Nephron progenitor cell (in vitro differentiated cells): Measurements from ENCODE around the gene KIRREL3.

Experiments
- DNase-seq: peaks from one replicate; pipeline ENCODE4 v3.0.0; 2021
- H3K27ac Mint-ChIP-seq: 2 replicates; pipeline ENCODE4 v1.8.0; 2021; ENCODE audit warnings: mild to moderate bottlenecking, moderate library complexity, mixed read lengths
- H3K27me3 Mint-ChIP-seq: 2 replicates; pipeline ENCODE4 v1.8.0; 2021; ENCODE audit warnings: mild to moderate bottlenecking, low read depth, mixed read lengths; ENCODE audit not compliant: poor library complexity
- H3K36me3 Mint-ChIP-seq: 2 replicates; pipeline ENCODE4 v1.8.0; 2021; ENCODE audit warnings: low read depth, mixed read lengths
- H3K4me1 Mint-ChIP-seq: 2 replicates; pipeline ENCODE4 v1.8.0; 2021; ENCODE audit warnings: mixed read lengths
- H3K4me3 Mint-ChIP-seq: 2 replicates; pipeline ENCODE4 v1.8.0; 2021; ENCODE audit warnings: mild to moderate bottlenecking, moderate library complexity, mixed read lengths
- H3K9me3 Mint-ChIP-seq: 2 replicates; pipeline ENCODE4 v1.8.0; 2021; ENCODE audit warnings: mild to moderate bottlenecking, moderate library complexity, mixed read lengths
- TF ChIP-seq, protein P1 (sequence below): fragments of 200-600 bp; sonication (generic); IDR thresholded peaks from 2 replicates; pipeline ENCODE4 v1.5.0; 2021; ENCODE audit warnings: antibody characterized with exemption

KIRREL3 gene

GRCh38 chr11:126527651-126528050 lies 472.9 kb downstream of the KIRREL3 start:
- peaks cover 24% of the 10 kb centered on the region for H3K4me1 Mint-ChIP-seq
- H3K9me3 Mint-ChIP-seq, result no peaks in the 10 kb centered on the region
- H3K27ac Mint-ChIP-seq, result no peak overlapping the region
- peaks cover 7% of the 10 kb centered on the region for H3K27me3 Mint-ChIP-seq
- no peaks in the 10 kb centered on the region for H3K36me3 Mint-ChIP-seq
- no peak for DNase-seq
- TF ChIP-seq, protein P1, sequence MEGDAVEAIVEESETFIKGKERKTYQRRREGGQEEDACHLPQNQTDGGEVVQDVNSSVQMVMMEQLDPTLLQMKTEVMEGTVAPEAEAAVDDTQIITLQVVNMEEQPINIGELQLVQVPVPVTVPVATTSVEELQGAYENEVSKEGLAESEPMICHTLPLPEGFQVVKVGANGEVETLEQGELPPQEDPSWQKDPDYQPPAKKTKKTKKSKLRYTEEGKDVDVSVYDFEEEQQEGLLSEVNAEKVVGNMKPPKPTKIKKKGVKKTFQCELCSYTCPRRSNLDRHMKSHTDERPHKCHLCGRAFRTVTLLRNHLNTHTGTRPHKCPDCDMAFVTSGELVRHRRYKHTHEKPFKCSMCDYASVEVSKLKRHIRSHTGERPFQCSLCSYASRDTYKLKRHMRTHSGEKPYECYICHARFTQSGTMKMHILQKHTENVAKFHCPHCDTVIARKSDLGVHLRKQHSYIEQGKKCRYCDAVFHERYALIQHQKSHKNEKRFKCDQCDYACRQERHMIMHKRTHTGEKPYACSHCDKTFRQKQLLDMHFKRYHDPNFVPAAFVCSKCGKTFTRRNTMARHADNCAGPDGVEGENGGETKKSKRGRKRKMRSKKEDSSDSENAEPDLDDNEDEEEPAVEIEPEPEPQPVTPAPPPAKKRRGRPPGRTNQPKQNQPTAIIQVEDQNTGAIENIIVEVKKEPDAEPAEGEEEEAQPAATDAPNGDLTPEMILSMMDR, result no peak
- no peak overlapping the region for H3K4me3 Mint-ChIP-seq

- H3K36me3 Mint-ChIP-seq, result no peaks in the 10 kb centered on the region
- peaks cover 11% of the 10 kb centered on the region for H3K27me3 Mint-ChIP-seq
- no peak for DNase-seq
- TF ChIP-seq, protein P1, result no peak
- H3K4me3 Mint-ChIP-seq, result no peak overlapping the region
- H3K9me3 Mint-ChIP-seq, result no peaks in the 10 kb centered on the region
- no peak overlapping the region for H3K27ac Mint-ChIP-seq
- peaks cover 35% of the 10 kb centered on the region for H3K4me1 Mint-ChIP-seq
Measured at GRCh38 chr11:126526471-126526870, 474.1 kb downstream of the KIRREL3 start.

- Mint-ChIP-seq H3K36me3 (no peaks in the 10 kb centered on the region), H3K27ac (no peak overlapping the region), H3K9me3 (no peaks in the 10 kb centered on the region), H3K4me1 (peaks cover 43% of the 10 kb centered on the region), H3K4me3 (no peak overlapping the region), H3K27me3 (peaks cover 13% of the 10 kb centered on the region)
- TF ChIP-seq, protein P1, result no peak
- DNase-seq, result no peak
Measured at GRCh38 chr11:126525702-126526101, 474.9 kb downstream of the KIRREL3 start.

DNA sequence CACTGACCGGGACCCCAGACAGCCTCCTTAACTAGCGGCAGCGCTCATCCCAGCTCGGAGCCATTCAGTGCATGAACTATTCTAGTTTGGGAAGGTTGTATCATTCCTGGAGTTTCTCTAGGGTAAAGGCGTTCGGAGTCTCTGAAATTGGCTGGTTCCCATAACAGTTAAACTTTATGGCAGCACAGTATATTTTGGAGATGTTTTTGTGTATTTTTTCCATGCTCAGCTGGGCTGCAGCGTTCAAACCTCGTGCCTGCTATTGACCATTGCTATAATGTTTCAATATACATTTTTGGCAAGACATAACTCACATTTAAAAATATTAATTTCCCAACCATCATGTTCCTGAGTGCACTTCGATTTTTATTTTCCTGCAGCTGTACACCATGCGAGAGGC lies 475.4 kb downstream of the KIRREL3 start:
- Mint-ChIP-seq H3K27ac (no peak overlapping the region), H3K36me3 (no peaks in the 10 kb centered on the region), H3K4me1 (peaks cover 47% of the 10 kb centered on the region), H3K9me3 (no peaks in the 10 kb centered on the region), H3K4me3 (no peak overlapping the region), H3K27me3 (peaks cover 13% of the 10 kb centered on the region)
- TF ChIP-seq, protein P1, result no peak
- DNase-seq, result no peak

DNA sequence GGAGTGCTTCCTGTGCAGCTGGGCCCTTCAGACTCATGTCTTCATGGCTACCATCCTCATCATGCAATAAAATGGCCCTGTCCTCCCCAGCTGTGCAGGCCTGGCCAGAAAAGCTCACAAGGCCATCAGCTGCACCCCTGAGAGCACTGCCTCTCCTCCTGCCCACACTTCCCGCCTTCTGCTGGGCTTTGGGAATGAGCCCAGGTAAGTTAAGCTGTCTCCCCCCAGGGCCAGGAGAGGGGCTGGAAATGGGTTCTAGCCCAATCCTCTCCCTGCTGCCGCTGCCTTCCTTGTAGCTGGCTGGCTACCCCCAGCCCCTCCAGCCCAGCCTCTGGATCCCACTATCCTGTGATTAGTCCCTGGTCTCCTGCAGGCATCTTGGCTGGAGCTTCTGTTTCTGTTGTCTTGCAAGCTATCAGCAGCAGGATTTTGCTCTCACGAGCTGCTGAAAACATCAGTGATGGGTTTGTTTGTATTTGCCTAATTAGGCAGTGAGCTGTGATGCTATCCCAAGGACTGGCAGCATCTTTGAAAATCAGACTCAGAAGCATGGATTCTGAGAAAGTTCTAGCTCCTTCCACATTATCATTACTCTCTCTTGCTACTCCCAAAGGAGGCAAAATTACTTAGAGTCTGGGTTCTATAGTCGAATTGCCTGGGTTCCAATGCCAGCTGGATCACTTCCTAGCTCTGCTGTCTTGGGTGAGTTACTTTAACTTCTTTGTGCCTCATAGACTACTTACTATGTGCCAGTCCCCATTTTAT lies 476.9 kb downstream of the KIRREL3 start:
- TF ChIP-seq, protein P1, result no peak
- Mint-ChIP-seq H3K27ac (no peak overlapping the region), H3K27me3 (peaks cover 13% of the 10 kb centered on the region), H3K4me1 (peaks cover 62% of the 10 kb centered on the region), H3K36me3 (no peaks in the 10 kb centered on the region), H3K9me3 (no peaks in the 10 kb centered on the region), H3K4me3 (no peak overlapping the region)
- DNase-seq, result no peak

- Mint-ChIP-seq H3K4me1 (peaks cover 66% of the 10 kb centered on the region), H3K36me3 (no peaks in the 10 kb centered on the region), H3K4me3 (no peak overlapping the region), H3K27me3 (peaks cover 13% of the 10 kb centered on the region), H3K27ac (no peak overlapping the region), H3K9me3 (no peaks in the 10 kb centered on the region)
- no peak for DNase-seq
- TF ChIP-seq, protein P1, result no peak
Measured at GRCh38 chr11:126522606-126523005, 478.0 kb downstream of the KIRREL3 start.
